Duodenal mucosa (tissue), 2 donors: ENCODE data around the gene DCUN1D2.
"Not testable (repeated sequence)": the region's sequence is repeated elsewhere in the genome, so short reads cannot be mapped to it uniquely, and the experiment has no call there.

ENCODE experiments used
- H3K27ac ChIP-seq: one replicate; pipeline ENCODE4 v1.7.0; 2013; ENCODE audit warnings: low read depth, low read length
- H3K27me3 ChIP-seq, 2 donors: one replicate each; pipeline ENCODE4 v1.7.0; 2013; ENCODE audit warnings: low read length in 2 of 2, control low read depth in 1 of 2; ENCODE audit not compliant: insufficient read depth in 2 of 2, control insufficient read depth in 1 of 2
- H3K36me3 ChIP-seq, 2 donors: one replicate each; pipeline ENCODE4 v1.7.0; 2013; ENCODE audit warnings: low read length in 2 of 2, control low read depth in 1 of 2; ENCODE audit not compliant: insufficient read depth in 2 of 2, control insufficient read depth in 1 of 2
- H3K4me1 ChIP-seq, 2 donors: one replicate each; pipeline ENCODE4 v1.7.0; 2013; ENCODE audit warnings: low read length in 2 of 2, control low read depth in 1 of 2; ENCODE audit not compliant: insufficient read depth in 2 of 2, control insufficient read depth in 1 of 2
- H3K4me3 ChIP-seq, 2 donors: one replicate each; pipeline ENCODE4 v1.7.0; 2013; ENCODE audit warnings: low read length in 2 of 2, low read depth in 1 of 2
- H3K9ac ChIP-seq, 2 donors: one replicate each; pipeline ENCODE4 v1.7.0; 2013; ENCODE audit warnings: low read length in 2 of 2, low read depth in 1 of 2
- H3K9me3 ChIP-seq, 2 donors: one replicate each; pipeline ENCODE4 v1.7.0; 2013; ENCODE audit warnings: low read length in 2 of 2, control low read depth in 1 of 2; ENCODE audit not compliant: control insufficient read depth in 1 of 2

DCUN1D2 gene

DNA sequence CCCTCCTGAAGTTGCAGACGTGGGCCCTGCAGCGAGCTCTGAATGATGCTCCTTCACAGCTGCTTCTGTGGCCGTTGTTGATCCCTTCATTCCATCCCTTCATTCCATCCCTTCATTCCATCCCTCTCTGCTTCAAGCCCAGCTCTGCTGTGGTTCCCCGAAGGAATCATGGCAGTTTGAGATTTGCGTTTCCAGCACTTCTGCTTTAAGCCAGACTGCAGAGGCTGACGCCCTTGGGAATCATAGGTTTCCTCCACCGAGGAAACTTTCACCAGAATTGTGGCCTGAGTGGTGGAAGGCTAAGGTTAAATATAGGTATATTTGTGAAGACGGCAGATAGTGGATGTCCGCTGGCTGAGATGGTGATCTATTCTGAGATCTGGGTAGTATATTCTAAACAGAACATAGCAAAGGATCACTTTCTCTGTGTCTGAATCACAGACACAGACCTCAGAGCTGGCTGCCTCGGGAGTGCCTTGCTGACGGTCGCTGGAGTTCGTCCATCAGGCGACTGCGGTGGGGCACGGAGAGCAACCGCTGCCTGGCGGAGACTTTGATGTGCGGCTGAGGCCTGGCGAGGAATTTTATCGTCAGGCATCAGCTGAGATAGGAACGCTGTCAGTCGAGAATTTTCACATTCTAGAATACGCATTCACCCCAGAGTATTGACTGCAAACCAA is 42.8 kb upstream of the DCUN1D2 start:
- Histone ChIP-seq H3K27ac (no peak overlapping the region), H3K9ac (no peak overlapping the region), H3K4me1 (peaks cover 0 to 6% of the 10 kb centered on the region in 2 donors), H3K9me3 (no peaks in the 10 kb centered on the region), H3K27me3 (no peaks in the 10 kb centered on the region), H3K36me3 (peaks cover 2 to 31% of the 10 kb centered on the region in 2 donors), H3K4me3 (no peak overlapping the region)

DNA sequence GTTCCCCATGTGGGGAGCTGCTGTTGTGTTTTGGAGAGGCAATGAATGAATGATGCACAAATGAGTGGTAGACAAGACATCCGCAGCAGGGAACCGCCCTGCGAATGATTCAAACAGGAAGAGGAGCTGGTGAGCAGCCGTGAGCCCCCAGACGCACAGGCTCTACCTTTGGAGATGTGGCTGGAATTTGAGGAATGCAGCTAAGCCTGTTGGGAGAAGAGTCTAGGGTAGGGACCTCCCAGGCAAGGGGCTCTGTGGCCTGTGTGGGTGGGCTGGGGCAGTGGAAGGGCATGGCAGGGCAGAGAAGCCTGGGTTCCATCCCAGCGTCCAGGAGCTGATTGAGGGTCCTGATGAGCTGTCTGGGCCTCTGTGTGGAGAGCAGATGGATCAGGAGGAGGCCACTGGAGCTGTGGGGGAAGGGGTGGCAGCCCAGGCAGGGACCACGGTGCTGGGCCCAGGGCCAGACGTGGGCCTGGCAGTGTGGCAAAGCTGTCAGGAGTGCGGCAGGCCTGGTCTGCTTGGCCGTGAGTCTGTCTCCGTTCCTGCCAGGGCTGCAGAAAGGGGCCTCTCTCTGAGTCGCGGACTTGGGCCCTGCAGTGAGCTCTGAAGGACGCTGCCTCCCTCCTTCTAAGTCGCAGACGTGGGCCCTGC is 41.8 kb upstream of the DCUN1D2 start:
- Histone ChIP-seq H3K4me3 (no peak overlapping the region), H3K27me3 (no peaks in the 10 kb centered on the region), H3K9ac (no peak overlapping the region), H3K9me3 (no peaks in the 10 kb centered on the region), H3K4me1 (peaks cover 0 to 6% of the 10 kb centered on the region in 2 donors), H3K27ac (no peak overlapping the region), H3K36me3 (peaks cover 2 to 23% of the 10 kb centered on the region in 2 donors)

DNA sequence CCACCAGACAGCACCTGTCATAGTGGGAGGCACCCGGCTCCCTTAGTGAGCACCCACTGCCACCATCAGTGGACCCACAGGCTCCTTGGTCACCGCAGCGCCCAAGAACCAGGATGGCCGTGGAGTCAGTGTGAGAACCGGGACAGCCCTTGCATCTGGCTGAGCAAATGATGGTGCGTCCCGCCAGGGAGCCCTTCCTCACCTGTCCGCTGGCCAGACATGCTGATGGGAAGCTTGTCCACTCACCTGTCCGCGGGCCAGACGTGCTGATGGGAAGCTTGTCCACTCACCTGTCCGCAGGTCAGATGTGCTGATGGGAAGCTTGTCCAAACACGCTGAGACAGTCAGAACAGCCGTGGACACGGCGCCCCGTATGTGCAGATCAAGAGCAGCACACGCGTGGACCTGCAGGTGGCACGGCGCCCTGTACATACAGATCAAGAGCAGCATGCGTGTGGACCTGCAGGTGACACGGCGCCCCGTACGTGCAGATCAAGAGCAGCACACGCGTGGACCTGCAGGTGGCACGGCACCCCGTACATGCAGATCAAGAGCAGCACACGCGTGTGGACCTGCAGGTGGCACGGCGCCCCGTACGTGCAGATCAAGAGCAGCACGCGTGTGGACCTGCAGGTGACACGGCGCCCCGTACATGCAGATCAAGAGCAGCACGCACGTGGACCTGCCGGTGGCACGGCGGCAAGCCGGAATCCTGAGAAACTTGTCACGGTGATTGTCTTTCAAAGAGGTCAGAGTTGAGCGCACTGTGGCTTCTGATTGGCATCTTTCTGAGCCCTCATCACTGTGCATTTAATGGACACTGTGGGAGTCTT is 40.7 kb upstream of the DCUN1D2 start:
- H3K4me3 ChIP-seq = no peak overlapping the region
- H3K36me3 ChIP-seq = peaks cover 2 to 33% of the 10 kb centered on the region in 2 donors
- no peak overlapping the region for H3K27ac ChIP-seq
- H3K9ac ChIP-seq = no peak overlapping the region
- no peaks in the 10 kb centered on the region for H3K9me3 ChIP-seq
- H3K27me3 ChIP-seq = no peaks in the 10 kb centered on the region
- peaks cover 0 to 6% of the 10 kb centered on the region in 2 donors for H3K4me1 ChIP-seq

DNA sequence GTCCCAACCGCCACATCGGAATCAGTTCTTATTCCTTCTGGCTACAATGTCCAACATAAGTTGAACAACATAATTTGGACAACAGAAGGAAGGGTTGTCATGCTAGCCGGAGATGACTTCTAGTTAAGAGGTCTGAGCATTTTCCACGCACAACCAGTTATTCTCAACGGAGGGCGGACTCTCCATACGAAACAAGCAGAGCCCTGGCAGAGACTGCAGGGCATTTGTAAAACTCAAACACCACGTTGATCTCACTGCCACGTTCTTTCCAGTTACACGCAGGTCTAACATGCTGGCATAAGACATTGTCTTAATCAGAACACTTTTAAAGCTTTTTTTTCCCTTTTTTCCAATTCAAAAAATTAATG is 38.3 kb upstream of the DCUN1D2 start:
- Histone ChIP-seq H3K27me3 (no peaks in the 10 kb centered on the region), H3K27ac (no peak overlapping the region), H3K4me1 (no peaks in the 10 kb centered on the region), H3K9me3 (no peaks in the 10 kb centered on the region), H3K36me3 (peaks cover 5 to 43% of the 10 kb centered on the region in 2 donors), H3K4me3 (no peak overlapping the region), H3K9ac (no peak overlapping the region)

DNA sequence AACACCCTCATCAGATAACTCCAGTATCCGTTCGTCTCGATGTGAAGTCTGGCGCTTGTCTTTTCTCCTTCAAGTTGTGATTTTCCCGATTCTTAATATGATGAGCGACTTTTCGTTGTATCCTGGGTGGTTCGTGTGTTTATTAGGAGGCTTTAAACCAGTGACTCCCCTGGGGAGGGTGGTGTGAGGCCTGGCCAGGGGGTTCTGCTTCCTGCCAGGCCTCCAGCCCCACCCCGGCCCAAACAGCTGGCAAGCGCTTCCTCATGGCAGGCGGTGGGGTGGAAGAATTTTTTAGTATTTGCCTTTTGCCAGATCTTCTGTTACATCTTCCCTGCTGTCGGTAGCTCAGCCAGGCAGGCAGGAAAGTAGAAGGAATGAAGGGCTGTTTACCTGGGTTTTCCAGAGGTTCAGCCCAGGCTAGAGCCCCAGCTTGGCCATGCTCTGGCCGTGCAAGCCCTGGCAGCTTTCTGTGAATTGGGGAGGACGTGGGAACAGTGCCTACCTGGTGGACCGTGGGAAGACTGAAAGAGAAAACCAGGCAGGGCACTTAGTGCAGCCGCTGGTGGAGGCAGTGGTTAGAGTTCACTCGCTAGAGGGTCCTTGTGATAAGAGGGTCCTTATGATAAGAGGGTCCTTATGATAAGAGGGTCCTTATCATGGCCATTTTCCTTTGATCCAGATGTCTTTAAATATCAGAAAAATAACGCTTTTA is 37.7 kb upstream of the DCUN1D2 start:
- no peaks in the 10 kb centered on the region for H3K9me3 ChIP-seq
- no peaks in the 10 kb centered on the region for H3K27me3 ChIP-seq
- no peak overlapping the region for H3K4me3 ChIP-seq
- no peak overlapping the region for H3K9ac ChIP-seq
- no peak overlapping the region for H3K27ac ChIP-seq
- peaks cover 5 to 43% of the 10 kb centered on the region in 2 donors for H3K36me3 ChIP-seq
- H3K4me1 ChIP-seq = no peaks in the 10 kb centered on the region

DNA sequence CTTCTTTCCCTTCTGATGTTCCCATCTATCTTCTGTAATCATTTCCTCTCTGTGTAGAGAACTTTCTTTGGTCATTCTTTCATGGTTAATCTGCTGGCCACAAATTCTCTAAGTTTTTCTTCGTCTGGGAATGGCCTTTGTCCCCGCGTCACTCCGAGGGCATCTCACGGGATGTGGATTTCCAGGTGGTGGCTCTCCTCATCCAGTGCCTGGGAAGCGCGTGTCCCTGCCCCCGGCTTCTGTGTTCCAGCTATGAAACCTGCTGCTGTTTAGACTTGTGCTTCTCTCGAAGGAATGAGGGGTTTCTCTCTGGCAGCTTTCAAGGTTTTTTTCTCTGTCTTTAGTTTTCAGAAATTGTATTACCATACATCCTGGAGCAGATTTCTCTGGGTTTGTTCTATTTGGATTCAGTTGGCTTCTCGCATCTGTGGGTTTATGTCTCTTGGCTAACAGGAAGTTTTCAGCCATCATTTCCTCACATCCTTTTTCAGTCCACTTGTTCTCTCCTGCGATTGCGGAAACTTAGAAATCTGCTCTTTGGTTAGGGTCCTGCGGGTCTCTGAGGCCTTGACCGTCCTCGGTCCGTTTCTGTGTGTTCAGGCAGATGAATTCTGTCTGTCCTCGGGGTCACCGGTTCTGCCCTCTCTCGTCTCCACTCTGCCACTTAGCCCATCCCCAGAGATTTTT is 36.9 kb upstream of the DCUN1D2 start:
- Histone ChIP-seq H3K36me3 (peaks cover 5 to 43% of the 10 kb centered on the region in 2 donors), H3K27me3 (no peaks in the 10 kb centered on the region), H3K27ac (no peak overlapping the region), H3K4me3 (no peak overlapping the region), H3K9me3 (no peaks in the 10 kb centered on the region), H3K9ac (no peak overlapping the region), H3K4me1 (no peaks in the 10 kb centered on the region)

DNA sequence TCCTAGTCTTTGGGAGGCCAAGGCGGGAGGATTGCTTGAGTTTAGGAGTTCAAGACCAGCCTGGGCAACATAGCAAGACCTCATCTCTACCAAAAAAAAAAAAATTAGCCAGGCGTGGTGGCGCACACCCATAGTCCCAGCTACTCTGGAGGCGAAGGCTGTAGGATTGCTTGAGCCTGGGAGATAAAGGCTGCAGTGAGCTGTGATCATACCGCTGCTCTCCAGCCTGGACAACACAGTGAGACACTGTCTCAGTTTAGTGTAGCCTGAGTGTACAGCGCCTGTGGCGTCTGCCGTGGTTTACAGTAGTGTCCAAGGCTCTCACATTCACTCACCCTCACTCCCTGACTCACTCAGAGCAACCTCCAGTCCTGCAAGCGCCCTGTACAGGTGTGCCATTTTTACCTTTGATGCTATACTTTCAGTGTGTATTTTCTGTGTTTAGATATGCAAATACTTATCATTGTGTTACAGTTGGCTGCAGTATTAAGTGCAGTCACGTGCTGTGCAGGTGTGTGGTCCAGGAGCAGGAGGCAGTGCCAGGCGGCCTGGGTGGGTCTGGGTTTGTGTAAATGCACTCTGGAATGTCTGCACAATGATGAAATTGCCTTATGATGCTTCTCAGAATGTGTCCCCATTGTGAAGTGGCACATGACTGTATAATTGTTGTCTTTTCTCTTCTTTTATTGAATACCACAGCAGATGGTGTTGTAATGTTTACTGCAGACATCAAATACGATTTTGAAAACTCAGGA is 36.1 kb upstream of the DCUN1D2 start:
- Histone ChIP-seq H3K27ac (no peak overlapping the region), H3K36me3 (peaks cover 5 to 43% of the 10 kb centered on the region in 2 donors), H3K4me3 (no peak overlapping the region), H3K4me1 (no peaks in the 10 kb centered on the region), H3K9me3 (no peaks in the 10 kb centered on the region), H3K27me3 (no peaks in the 10 kb centered on the region), H3K9ac (no peak overlapping the region)

DNA sequence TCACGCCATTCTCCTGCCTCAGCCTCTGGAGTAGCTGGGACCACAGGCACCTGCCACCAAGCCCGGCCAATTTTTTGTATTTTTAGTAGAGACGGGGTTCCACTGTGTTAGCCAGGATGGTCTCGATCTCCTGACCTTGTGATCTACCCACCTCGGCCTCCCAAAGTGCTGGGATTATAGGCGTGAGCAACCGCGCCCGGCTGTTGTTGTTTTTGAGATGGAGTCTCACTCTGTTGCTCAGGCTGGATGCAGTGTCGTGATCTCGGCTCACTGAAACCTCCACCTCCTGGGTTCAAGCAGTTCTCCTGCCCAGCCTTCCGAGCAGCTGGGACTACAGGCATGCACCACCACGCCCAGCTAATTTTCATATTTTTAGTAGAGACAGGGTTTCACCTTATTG is 31.9 kb upstream of the DCUN1D2 start:
- not testable (repeated sequence) for H3K4me3 ChIP-seq, H3K27me3 ChIP-seq, H3K9ac ChIP-seq, H3K27ac ChIP-seq, H3K4me1 ChIP-seq, H3K9me3 ChIP-seq
- H3K36me3 ChIP-seq = peaks cover 5 to 43% of the 10 kb centered on the region in 2 donors

DNA sequence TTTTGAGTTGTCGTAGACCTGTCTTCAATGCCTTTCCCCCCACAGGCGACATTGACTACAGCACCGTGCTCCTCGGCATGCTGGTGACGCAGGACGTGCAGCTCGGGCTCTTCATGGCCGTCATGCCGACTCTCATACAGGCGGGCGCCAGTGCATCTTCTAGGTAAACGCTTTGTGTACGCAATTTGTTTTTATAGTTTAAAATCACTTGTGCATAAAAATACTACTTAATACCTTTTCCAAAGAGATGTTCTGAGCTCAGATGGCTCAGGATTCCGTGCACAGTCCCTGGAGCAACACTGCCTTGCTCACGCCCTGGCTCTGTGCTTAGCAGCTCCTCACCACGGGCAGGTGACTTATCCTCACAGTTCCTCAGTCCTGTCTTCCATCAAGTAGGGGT is 30.1 kb upstream of the DCUN1D2 start:
- no peak overlapping the region for H3K9ac ChIP-seq
- H3K36me3 ChIP-seq = peaks cover 5 to 32% of the 10 kb centered on the region in 2 donors
- no peak overlapping the region for H3K4me3 ChIP-seq
- H3K27me3 ChIP-seq = no peaks in the 10 kb centered on the region
- no peaks in the 10 kb centered on the region for H3K4me1 ChIP-seq
- H3K27ac ChIP-seq = no peak overlapping the region
- no peaks in the 10 kb centered on the region for H3K9me3 ChIP-seq
